Endothelial cell of umbilical vein (primary cell): ENCODE results near the gene LPIN1. TPM values are rescaled to one million over a fixed set of nuclear protein-coding genes. Genes with fewer than 3 reads are reported as not detected.

Experiments
- BruUV-seq: library from RNA; stranded (reverse); fragments of 400-500 nt; replicated peaks from 2 replicates; lab custom pipeline; 2021; lab: Mats Ljungman, UMichigan
- CTCF ChIA-PET: fragments of 300-600, 350-600 bp; sonication (Branson Sonifier 250); formaldehyde crosslinking; loops from one replicate; lab custom pipeline; 2021; ENCODE audit warnings: antibody characterized with exemption, inconsistent platforms; lab: Charles Lee
- POLR2A ChIA-PET: fragments of 300-600, 350-600 bp; sonication (Branson Sonifier 250); formaldehyde crosslinking; loops from one replicate; lab custom pipeline; 2021; ENCODE audit warnings: antibody characterized with exemption, inconsistent platforms; lab: Charles Lee
- DNase-seq: peaks from one replicate; pipeline ENCODE4 v3.0.0-alpha.2; 2011; ENCODE audit warnings: low read depth, low spot score
- FAIRE-seq: peaks from 2 replicates; lab custom pipeline; 2011; peaks lifted over from hg19 to GRCh38; lab: Jason Lieb, UNC
- H2AFZ ChIP-seq: 2 replicates; pipeline ENCODE4 v1.6.0; 2012; ENCODE audit warnings: low read depth, low read length, control low read depth, inconsistent platforms
- H3K27ac ChIP-seq: 2 replicates; pipeline ENCODE4 v1.5.1; 2011; ENCODE audit warnings: low read depth, mild to moderate bottlenecking, control low read depth, low read length, moderate library complexity; ENCODE audit not compliant: insufficient read depth
- H3K27me3 ChIP-seq, 2 experiments: 2 replicates each; pipeline versions ENCODE4 v1.6.0 to v1.6.1; 2011; ENCODE audit warnings: low read length in 2 of 2, mixed read lengths in 1 of 2; ENCODE audit not compliant: control insufficient read depth in 2 of 2, insufficient read depth in 2 of 2
- H3K36me3 ChIP-seq, 2 experiments: 2 replicates in 1 of 2; 3 replicates in 1 of 2; pipeline ENCODE4 v1.5.1; 2011; ENCODE audit warnings: low read length in 2 of 2, mild to moderate bottlenecking in 1 of 2, moderate library complexity in 1 of 2; ENCODE audit not compliant: control insufficient read depth in 2 of 2, insufficient read depth in 2 of 2; ENCODE audit errors: extremely low read depth in 1 of 2
- H3K4me1 ChIP-seq: 3 replicates; pipeline ENCODE4 v1.5.1; 2011; ENCODE audit warnings: mild to moderate bottlenecking, low read length; ENCODE audit not compliant: control insufficient read depth, insufficient read depth; ENCODE audit errors: extremely low read depth
- H3K4me2 ChIP-seq: 2 replicates; pipeline ENCODE4 v1.6.1; 2011; ENCODE audit warnings: low read length, control low read depth, mixed read lengths; ENCODE audit not compliant: insufficient read depth
- H3K4me3 ChIP-seq, 3 experiments: fragments of 200-600 bp in 1 of 3; sonication (generic), shearing (Covaris generic) in 1 of 3; replicated peaks in 1 of 3; 2 replicates each; pipeline ENCODE4 v1.5.1; 2011 to 2016; ENCODE audit warnings: control low read depth in 3 of 3, low read length in 3 of 3, mild to moderate bottlenecking in 2 of 3, inconsistent platforms in 1 of 3, low read depth in 1 of 3, moderate library complexity in 1 of 3; ENCODE audit not compliant: insufficient read depth in 1 of 3
- H3K79me2 ChIP-seq: 2 replicates; pipeline ENCODE4 v1.6.0; 2012; ENCODE audit warnings: low read length, inconsistent platforms; ENCODE audit not compliant: control insufficient read depth, insufficient read depth
- H3K9ac ChIP-seq: replicated peaks from 2 replicates; pipeline ENCODE3; 2011; ENCODE audit warnings: low read length, control low read depth; ENCODE audit not compliant: insufficient read depth; ENCODE audit errors: extremely low read depth
- H3K9me1 ChIP-seq: replicated peaks from 3 replicates; pipeline ENCODE4 v1.6.0; 2011; ENCODE audit warnings: mild to moderate bottlenecking, low read length; ENCODE audit not compliant: control insufficient read depth, insufficient read depth; ENCODE audit errors: extremely low read depth
- H3K9me3 ChIP-seq: replicated peaks from 2 replicates; pipeline ENCODE4 v1.5.1; 2012; ENCODE audit warnings: low read length, inconsistent platforms; ENCODE audit not compliant: control insufficient read depth, insufficient read depth
- H4K20me1 ChIP-seq: replicated peaks from 2 replicates; pipeline ENCODE3; 2011; ENCODE audit warnings: mild to moderate bottlenecking, low read length; ENCODE audit not compliant: control insufficient read depth, insufficient read depth; ENCODE audit errors: extremely low read depth
- EZH2 ChIP-seq: IDR thresholded peaks from 2 replicates; pipeline ENCODE4 v1.6.1; 2012; ENCODE audit warnings: borderline replicate concordance, low read depth, mild to moderate bottlenecking, moderate library complexity, low read length, inconsistent platforms; ENCODE audit not compliant: severe bottlenecking
- FOS ChIP-seq: IDR thresholded peaks from 2 replicates; pipeline ENCODE4 v1.6.1; 2011; ENCODE audit warnings: mild to moderate bottlenecking, low read length, moderate library complexity, borderline replicate concordance; ENCODE audit not compliant: insufficient read depth
- GATA2 ChIP-seq: IDR thresholded peaks from 2 replicates; pipeline ENCODE4 v1.7.0; 2011; ENCODE audit warnings: low read depth, mild to moderate bottlenecking, moderate library complexity, mixed read lengths, low read length; ENCODE audit not compliant: insufficient read length, insufficient read depth
- JUN ChIP-seq: IDR thresholded peaks from 2 replicates; pipeline ENCODE4 v1.6.1; 2011; ENCODE audit warnings: borderline replicate concordance, low read depth; ENCODE audit not compliant: insufficient read length, insufficient read depth
- MYC ChIP-seq: IDR thresholded peaks from one replicate; pipeline ENCODE4 v1.6.1; 2011; ENCODE audit warnings: mild to moderate bottlenecking, low read depth, low read length
- POLR2A ChIP-seq: IDR thresholded peaks from 2 replicates; pipeline ENCODE4 v1.6.1; 2012; ENCODE audit warnings: low read depth, mild to moderate bottlenecking, control low read depth, low read length
- POLR2AphosphoS5 ChIP-seq: IDR thresholded peaks from 2 replicates; pipeline ENCODE4 v1.6.1; 2012; ENCODE audit warnings: low read depth, mild to moderate bottlenecking, control low read depth, low read length, moderate library complexity; ENCODE audit not compliant: insufficient read depth
- dilution Hi-C: fragments of 300-500 bp; cut with MboI; formaldehyde crosslinking; loops from one replicate; pipeline ENCODE4 v1.15.0; 2019; ENCODE audit warnings: low sequenced_read_pairs; ENCODE audit not compliant: extremely low pct_ligation_motif_present
- intact Hi-C: fragments of 100-400 bp; cut with micrococcal nuclease; formaldehyde crosslinking; loops from one replicate; pipeline ENCODE4 v1.10.0; 2022
- polyA plus RNA-seq, 4 experiments: library from polyadenylated mRNA; depleted of rRNA in 3 of 4; stranded (reverse) in 3 of 4; unstranded in 1 of 4; fragments of >200 nt; gene quantifications; 2 replicates each; pipeline versions ENCODE4 v1.2.1 to v1.2.3, GENCODE V29; 2011 to 2012; ENCODE audit warnings: missing spikeins in 1 of 4
- total RNA-seq: library from RNA; stranded (reverse); gene quantifications from 2 replicates; pipeline ENCODE4 v1.2.3, GENCODE V29; 2021
- TF ChIP-seq, protein P1 (sequence below), 2 donors: IDR thresholded peaks; 1 replicate in 1 of 2; 2 replicates in 1 of 2; pipeline ENCODE4 v1.5.1; 2011; ENCODE audit warnings: low read length in 2 of 2, mild to moderate bottlenecking in 2 of 2, moderate library complexity in 2 of 2, control low read depth in 1 of 2, inconsistent platforms in 1 of 2, low read depth in 1 of 2; ENCODE audit not compliant: insufficient read depth in 1 of 2; ENCODE audit errors: extremely low read depth in 1 of 2
- TF ChIP-seq, protein P2 (sequence below): IDR thresholded peaks from 2 replicates; pipeline ENCODE4 v1.6.1; 2011; ENCODE audit not compliant: insufficient read depth, insufficient read length

The LPIN1 gene
- total and polyA plus RNA-seq, 2 donors (not counting 3 experiments of a cell fraction or from before 2014, with no cell fraction given), result 26.6 to 80.4 TPM

DNA sequence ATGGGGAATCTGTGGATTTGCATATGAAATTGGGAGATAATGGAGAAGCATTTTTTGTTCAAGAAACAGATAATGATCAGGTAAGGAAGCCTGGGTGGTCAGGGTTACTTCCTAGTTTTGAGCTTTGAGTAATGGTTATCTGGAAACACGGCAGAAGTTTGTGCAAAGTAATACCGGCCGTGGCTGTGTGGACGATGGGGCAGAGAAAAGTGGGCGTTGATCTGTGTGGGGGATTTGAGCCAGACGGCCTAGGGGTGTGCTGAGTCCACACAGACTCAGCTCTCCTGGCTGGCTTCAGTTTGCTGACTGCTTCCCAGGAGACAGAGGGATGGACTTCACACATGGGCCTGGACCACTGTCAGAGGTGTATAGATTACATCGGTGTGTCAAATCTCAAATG, 21.3 kb downstream of the LPIN1 start:
- Histone ChIP-seq H3K36me3 (peaks cover 15 to 29% of the 10 kb centered on the region in 2 experiments), H2AFZ (no peak overlapping the region), H3K27ac (no peak overlapping the region), H3K79me2 (peaks cover 25% of the 10 kb centered on the region), H3K4me2 (no peak overlapping the region), H4K20me1 (no peaks in the 10 kb centered on the region), H3K9me1 (no peaks in the 10 kb centered on the region), H3K27me3 (no peaks in the 10 kb centered on the region), H3K9me3 (no peaks in the 10 kb centered on the region), H3K4me3 (no peak overlapping the region), H3K9ac (no peak overlapping the region), H3K4me1 (peaks cover 3% of the 10 kb centered on the region)
- no TSS peak for BruUV-seq
- intact Hi-C loops, result no loop called here
- DNase-seq (no peak), FAIRE-seq (no peak)
- no peak for TF ChIP-seq GATA2
- TF ChIP-seq MYC, result no peak
- TF ChIP-seq POLR2AphosphoS5, result no peak
- TF ChIP-seq, protein P1, sequence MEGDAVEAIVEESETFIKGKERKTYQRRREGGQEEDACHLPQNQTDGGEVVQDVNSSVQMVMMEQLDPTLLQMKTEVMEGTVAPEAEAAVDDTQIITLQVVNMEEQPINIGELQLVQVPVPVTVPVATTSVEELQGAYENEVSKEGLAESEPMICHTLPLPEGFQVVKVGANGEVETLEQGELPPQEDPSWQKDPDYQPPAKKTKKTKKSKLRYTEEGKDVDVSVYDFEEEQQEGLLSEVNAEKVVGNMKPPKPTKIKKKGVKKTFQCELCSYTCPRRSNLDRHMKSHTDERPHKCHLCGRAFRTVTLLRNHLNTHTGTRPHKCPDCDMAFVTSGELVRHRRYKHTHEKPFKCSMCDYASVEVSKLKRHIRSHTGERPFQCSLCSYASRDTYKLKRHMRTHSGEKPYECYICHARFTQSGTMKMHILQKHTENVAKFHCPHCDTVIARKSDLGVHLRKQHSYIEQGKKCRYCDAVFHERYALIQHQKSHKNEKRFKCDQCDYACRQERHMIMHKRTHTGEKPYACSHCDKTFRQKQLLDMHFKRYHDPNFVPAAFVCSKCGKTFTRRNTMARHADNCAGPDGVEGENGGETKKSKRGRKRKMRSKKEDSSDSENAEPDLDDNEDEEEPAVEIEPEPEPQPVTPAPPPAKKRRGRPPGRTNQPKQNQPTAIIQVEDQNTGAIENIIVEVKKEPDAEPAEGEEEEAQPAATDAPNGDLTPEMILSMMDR (IDR thresholded peaks at IDR 0.05; ENCODE audit: extremely low read depth in 1 of 2, insufficient read depth in 1 of 2, low read depth in 1 of 2, low read length in 2 of 2), result no peak
- TF ChIP-seq, protein P2, sequence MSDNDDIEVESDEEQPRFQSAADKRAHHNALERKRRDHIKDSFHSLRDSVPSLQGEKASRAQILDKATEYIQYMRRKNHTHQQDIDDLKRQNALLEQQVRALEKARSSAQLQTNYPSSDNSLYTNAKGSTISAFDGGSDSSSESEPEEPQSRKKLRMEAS, result no peak
- TF ChIP-seq FOS, result no peak
- no peak for TF ChIP-seq EZH2
- no peak for TF ChIP-seq POLR2A
- no peak for TF ChIP-seq JUN
- ChIA-PET CTCF (interaction anchor here (1.1 to 1.3 kb wide), 2 partner anchors 10 to 75 kb away, joined by 3 read pairs; no protein-coding TSS in a partner anchor), POLR2A (no interaction called here)
- dilution Hi-C loops, result loop anchor here (10.0 kb wide), 1 partner anchor 73 kb away; no protein-coding TSS in a partner anchor
